Hepatocyte (in vitro differentiated cells): ENCODE data around the gene MAPRE2.

Experiments used
- CTCF ChIP-seq: fragments of 200-600 bp; sonication (generic); IDR thresholded peaks from 2 replicates; pipeline ENCODE4 v1.5.1; 2016; ENCODE audit warnings: antibody characterized with exemption, mild to moderate bottlenecking; ENCODE audit not compliant: poor library complexity
- EZH2 ChIP-seq: fragments of 200-600 bp; sonication (generic); IDR thresholded peaks from 2 replicates; pipeline ENCODE4 v1.6.1; 2016; ENCODE audit warnings: antibody characterized with exemption, mild to moderate bottlenecking, borderline replicate concordance
- EZH2phosphoT487 ChIP-seq: fragments of 200-600 bp; sonication (generic); IDR thresholded peaks from one replicate; pipeline ENCODE4 v1.6.1; 2018; ENCODE audit warnings: antibody characterized with exemption, mild to moderate bottlenecking, low read depth, moderate library complexity; ENCODE audit not compliant: unreplicated experiment, severe bottlenecking

- no peak for TF ChIP-seq CTCF
- TF ChIP-seq EZH2, result no peak
- no peak for TF ChIP-seq EZH2phosphoT487
Measured at GRCh38 chr18:35045806-35046205, 4.6 kb downstream of the MAPRE2 start.
